Activated CD8-positive, alpha-beta memory T cell treated with anti-CD3 and anti-CD28 coated beads for 24 hours (primary cell): ENCODE measurements around the gene LIFR.
"Not testable (repeated sequence)": the region's sequence is repeated elsewhere in the genome, so short reads cannot be mapped to it uniquely, and the experiment has no call there.

ENCODE experiments used
- DNase-seq: peaks from one replicate; pipeline ENCODE4 v3.0.0-alpha.2; 2020

Gene LIFR, protein sequence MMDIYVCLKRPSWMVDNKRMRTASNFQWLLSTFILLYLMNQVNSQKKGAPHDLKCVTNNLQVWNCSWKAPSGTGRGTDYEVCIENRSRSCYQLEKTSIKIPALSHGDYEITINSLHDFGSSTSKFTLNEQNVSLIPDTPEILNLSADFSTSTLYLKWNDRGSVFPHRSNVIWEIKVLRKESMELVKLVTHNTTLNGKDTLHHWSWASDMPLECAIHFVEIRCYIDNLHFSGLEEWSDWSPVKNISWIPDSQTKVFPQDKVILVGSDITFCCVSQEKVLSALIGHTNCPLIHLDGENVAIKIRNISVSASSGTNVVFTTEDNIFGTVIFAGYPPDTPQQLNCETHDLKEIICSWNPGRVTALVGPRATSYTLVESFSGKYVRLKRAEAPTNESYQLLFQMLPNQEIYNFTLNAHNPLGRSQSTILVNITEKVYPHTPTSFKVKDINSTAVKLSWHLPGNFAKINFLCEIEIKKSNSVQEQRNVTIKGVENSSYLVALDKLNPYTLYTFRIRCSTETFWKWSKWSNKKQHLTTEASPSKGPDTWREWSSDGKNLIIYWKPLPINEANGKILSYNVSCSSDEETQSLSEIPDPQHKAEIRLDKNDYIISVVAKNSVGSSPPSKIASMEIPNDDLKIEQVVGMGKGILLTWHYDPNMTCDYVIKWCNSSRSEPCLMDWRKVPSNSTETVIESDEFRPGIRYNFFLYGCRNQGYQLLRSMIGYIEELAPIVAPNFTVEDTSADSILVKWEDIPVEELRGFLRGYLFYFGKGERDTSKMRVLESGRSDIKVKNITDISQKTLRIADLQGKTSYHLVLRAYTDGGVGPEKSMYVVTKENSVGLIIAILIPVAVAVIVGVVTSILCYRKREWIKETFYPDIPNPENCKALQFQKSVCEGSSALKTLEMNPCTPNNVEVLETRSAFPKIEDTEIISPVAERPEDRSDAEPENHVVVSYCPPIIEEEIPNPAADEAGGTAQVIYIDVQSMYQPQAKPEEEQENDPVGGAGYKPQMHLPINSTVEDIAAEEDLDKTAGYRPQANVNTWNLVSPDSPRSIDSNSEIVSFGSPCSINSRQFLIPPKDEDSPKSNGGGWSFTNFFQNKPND

DNA sequence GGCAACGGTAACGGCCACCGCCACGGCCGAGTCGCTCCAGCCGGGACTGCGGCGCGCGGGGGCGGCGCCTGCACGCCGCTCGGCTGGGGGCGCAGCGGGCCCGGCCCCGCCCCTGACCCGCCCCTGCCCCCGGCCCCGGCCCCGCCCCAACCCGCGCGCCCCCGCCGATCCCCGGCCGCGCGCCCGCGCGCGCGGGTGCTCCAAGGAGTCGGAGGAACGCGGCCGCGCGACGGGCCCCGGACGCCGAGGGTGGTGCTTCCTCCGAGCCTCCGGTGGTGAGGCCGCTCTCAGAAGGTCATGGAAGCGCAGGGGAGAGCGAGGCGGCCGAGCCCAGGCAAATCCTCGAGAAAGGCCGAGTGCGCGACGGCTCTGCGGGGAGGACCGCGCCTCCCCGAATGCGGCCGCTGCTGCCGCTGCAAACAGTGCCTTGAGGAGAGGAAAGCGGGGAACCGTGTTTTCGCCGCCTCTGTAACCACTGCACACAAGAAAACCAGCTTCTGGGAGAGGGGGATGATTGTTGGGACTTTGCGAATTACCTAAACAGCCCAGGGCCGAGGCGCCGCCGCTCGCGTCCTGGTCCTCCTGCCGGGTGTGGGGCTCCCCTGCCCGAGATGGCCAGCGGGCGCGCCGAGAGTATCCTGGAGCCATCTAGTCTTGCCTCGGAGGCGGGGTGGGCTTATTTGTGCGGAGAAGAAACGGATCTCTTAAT, at the start of gene LIFR:
TSS of gene LIFR (minus strand) at position 48 of the 709 bp plus-strand sequence. CDS start 25,999 bp downstream, outside the sequence.
- DNase-seq: peak; percentile 73

DNA sequence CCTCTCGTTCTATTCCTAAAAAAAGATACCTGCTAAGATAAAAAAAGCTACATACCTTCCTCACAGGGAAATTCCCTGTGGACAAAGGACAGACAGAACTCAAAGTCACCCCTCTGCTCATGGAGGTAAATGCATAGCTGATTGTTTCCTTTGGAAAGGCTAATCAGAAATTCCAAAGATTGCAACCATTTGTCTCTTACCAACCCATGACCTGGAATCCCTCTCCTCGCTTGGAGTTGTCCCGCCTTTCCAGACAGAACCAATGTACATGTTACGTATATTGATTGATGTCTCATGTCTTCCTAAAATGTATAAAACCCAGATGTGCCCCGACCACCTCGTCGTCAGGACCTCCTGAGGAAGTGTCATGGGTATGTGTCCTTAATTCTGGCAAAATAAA, 49.2 kb upstream of the LIFR start:
- no peak for DNase-seq

DNA sequence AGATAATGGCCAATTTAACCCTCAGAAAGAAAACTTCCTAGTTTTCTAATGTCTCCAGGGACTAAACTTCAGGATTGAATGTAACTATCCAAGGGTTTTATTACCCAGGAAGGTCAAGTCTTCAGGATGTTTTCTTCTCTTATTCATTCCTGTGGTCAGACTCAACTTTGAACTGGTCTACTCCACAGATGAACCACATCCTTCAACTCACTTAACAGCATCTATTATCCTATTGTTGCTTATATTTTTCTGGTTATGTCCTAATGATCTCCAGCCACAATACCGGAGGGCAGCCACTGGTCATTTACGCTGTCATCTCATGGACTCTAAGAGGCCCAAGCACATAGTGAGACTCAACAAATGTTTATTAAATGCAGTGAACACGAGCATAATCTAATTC, 47.2 kb upstream of the LIFR start:
- DNase-seq: no peak

DNA sequence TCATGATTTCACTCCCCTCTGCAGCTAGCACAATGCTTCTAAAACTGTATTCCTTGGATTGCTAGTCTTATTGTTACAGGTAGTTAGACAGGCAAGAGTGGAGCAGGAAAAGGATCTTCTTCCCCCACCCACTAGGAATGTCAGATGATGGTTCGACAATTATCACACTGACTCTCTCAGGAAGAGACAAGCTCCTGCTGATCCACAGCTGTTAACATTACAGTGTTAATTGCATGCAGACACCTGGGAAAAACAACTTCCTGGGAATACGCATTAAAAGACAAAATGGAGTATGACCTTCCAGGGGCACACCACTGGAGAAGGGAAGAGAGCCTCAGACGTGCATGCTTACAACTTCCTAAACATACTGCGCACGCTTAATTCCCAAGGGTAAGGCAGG, 46.2 kb upstream of the LIFR start:
- DNase-seq: no peak

DNA sequence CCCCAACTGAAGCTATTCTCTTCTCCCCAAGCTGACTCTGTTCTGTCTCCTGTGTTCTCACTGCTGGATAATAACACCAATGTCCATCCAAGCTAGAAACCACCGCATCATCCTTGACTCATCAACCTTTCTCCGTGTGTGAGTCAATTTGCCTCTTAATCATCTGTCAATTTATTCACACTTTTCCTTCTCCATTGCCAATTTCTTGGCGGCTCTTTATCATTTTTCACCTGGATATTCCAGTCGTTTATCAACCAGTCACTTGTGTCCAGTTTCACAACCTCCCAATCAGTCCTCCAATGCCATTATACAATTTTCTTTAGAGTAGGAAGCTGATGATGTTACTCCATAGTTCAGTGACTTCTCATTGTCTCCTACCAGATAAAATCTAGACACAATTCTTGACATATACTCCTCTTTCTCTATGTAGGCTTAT, 45.4 kb upstream of the LIFR start:
- DNase-seq: no peak

DNA sequence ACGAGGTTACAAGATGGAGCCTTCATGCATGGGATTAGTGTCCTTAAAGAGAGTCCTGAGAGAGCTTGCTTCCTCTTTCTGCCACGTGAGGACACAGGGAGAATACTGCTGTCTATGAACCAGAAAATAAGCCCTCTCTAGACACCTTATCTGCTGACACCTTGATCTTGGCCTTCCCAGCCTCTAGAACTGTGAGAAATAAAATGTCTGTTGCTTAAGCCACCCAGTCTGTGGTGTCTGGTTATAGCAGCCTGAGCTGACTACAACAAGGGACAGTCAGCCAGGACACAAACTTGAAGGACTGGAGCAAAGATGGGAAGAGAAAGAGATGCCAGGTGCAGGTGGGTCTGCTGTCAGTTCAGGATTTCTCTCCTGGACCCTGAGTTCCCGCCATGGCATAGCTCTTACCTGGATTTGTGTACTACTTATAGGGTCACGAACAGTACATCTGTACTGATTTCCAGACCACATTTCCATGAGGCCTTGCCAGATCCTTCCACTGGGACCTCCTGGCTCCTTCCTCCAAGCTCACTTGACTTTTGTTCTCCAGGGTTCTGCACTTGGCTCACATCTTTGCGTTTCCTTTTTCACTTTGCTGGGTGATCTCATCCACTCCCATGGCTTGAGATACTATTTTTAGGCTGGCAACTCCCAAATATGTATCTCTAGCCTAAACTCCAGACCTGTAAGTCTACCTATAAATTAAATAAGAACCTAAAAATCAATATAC, 44.9 kb upstream of the LIFR start:
- DNase-seq: no peak

DNA sequence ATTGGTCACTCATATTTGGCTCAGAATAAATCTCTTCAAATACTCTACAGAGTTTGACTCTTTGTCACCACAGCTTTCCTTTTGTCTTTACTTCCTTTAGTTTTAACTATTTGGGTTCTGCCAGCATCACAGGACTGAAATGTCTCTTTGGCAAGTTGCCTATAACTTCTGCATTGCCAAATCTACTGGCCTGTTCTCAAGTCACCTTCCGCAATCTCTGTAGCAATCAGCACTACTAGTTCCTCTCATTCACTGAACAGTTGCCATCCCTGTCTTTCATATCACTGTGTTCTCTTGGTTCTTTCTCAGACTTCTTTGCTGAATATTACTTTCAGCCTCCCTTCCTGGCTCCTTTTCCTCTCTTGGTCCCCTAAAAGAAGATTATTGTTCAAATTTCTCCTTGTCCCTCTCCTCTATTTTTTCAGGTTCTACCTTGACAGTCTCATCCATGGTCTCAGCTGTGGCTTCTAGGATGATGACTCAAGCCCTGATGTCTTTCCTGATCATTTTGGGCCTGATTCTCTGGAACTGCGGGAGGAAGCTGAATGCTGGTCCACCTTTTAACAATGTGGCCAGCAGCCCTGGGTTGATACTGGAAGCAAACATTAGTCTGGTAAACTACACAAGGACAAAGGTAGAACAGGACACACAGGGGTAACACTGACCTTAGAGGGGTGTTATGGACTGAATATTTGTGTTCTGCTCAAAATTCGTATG, 44.0 kb upstream of the LIFR start:
- DNase-seq: no peak

DNA sequence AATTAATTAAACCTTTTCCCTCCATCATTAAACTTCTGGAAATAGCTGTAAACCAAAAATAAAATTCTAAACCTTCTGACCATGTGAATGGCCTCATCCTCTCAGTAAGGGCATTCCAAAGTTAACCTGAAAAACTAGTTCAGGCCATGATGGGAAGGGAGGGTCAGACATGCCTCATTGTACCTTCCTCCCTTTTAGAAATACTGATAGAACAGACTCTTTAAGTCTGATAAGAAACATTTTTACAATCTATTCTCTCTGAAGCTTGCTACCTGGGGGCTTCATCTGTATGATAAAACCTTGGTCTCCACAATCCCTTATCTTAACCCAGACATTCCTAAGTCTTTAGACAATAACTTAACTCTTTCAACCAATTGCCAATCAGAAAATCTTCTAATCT, 43.3 kb upstream of the LIFR start:
- DNase-seq: not testable (repeated sequence)

DNA sequence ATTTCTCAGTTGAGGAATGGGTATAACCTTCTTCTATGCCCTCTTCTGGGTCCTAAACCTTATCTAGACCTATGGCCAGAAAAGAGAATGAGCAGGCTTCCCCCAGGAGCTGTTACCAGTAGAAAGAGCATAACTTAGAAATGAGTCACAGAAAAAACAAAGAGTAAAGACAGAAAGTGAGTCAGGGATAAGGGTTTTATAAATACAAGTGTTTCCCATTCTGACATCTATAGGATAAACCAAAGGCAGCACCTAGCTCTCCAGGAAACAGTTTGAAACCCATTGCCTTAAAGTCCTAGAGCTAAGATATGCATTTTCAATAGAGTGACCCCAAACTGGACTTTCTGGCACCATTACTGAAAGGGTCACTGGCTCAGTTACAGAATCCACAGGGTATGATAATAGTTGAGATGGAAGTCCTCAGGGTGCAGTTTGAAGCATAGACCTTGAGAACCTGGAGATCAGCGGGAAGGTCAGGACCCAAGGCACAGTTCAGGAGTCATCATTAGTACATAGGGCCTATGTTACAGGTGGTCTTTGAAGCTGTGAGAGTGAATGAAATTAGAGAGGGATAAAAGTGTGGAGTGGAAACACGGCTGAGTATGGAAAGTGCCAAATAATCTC, 42.7 kb upstream of the LIFR start:
- DNase-seq: no peak

DNA sequence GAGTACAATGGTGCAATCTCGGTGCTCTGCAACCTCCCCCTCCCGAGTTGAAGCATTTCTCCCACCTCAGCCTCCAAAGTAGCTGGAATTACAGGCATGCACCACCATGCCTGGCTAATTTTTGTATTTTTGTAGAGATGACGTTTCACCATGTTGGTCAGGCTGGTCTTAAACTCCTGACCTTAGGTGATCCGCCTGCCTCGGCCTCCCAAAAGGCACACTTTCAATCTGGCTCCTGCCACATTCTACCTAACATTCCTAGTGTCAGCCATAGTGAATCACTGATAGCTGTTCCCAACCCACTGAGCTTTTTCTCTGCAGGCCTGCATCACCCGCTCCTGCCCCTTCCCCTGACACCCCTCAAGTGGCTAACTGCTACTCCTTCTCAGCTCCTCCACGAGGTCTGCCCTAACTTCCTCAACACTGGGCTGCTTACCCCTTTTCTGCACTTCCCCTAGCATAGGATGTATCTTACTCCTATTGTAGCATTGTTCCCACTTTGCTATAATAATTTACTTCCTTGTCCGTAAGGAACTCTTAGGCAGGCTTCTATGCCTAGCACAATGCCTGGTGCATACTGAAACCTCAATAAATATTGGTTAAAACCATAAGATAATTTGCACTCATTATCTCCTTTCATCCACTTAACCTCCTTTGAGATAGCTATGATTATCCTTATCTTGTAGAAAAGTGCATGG, 42.0 kb upstream of the LIFR start:
- DNase-seq: no peak

DNA sequence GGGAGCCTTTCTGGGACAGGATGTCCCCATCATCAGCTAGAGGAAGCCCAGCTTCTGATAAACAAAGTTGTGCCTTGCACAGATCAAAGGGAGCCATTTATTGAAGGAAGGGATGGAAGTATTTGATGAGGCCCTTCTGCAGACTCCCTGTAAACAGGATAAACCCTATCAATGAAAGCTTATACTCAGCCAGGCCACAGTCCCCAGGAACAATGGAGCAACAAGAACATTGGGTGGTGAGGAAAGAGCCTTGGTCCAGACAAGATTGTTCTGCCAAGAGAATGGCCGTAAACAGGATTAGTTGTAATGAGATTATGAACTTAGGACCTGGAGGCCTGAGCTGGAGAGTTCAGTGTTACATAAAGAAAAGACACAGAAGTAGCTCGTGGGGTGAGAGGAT, 40.5 kb upstream of the LIFR start:
- no peak for DNase-seq

DNA sequence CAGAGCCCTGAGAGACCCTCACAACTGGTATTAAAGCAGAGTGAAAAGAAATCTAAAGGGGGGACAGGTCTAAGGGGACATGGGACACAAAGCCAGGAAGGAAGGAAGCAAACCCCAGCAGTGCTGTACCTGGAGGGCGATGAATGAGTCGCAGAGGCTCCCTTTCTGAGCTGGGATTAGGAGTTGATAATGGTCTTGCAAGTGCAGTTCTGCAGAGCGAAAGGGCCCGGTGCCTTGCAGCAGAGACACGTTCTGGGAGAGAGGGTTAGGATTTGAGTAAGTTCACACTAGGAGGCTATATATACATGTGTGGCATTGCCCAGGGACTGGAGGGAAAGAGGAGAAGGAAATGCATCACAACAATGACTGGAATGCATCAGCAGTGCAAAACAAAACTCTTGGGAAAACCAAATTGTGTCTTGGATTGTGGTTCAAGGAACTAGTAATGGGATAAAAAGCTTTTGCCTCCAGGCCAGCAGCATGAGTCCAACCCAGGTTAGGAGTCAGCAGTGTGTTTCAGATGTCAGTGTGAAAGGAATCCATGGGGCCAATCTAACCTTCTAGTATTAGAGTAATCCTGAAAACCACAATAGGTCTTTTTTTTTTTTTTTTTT, 38.8 kb upstream of the LIFR start:
- no peak for DNase-seq

DNA sequence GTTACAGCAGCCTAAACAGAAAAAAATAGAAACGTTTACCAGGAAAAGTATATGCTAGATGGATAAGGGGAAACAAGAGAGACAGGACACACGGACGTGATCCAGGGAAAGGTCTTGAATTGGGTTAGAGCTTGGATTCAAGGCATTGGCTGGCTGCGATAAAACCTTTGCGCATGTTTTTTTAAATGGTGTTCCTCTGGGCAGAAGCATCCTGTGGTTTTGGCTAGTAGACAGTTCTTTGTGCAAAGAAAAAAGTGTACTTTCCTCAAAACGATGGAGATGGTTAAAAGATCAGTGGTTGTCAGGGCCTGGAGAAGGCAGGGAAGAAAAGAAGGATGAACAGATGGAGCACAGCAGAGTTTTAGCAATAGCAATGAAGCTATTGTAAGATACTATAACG, 37.5 kb upstream of the LIFR start:
- DNase-seq: no peak

DNA sequence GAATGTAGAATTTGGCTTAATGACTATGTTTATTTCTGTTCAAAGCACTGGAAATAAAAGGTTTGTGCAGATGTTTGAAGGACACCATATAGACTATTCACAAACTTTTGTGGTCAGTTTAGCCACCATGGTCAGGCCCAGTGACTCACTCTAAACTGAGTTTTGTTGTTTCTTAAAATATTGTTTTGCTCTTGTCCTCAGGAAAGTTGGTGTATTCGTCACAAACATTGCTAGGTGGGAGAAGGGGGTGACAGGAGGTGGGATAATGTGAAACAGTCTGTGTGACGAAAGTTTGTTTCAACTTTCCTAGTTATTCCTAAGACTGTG, 35.0 kb upstream of the LIFR start:
- DNase-seq: no peak

DNA sequence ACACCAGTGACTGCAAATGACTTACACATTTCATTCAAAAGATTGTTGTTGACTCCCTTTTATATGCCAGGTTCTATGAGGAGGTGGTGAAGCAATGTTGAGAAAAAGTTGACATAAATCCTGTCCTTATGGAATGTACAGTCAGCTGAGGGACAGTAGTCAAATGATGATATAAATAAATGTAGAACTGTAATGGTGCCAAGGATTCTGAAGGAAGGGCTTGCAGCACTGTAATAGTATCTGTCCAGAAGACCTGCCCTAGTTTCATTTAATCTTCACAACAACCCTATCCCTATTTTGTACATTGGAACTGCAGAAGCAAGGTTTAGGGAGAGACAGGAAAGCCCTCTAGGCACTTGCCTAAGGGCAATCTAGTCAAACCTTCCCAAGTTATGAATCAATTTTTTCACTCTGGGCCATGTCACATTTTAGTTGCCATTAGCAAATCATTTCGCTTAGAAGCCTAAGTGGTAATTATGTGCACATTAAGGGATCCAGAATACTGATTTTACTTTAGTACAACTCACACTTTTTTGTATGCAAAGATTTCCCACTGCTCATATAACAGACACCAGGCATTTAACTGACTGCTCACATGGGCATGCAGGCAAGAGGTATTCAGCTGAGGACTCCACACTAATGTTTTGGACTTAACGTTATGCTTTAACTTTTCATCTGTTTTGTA, 34.5 kb upstream of the LIFR start:
- DNase-seq: no peak

DNA sequence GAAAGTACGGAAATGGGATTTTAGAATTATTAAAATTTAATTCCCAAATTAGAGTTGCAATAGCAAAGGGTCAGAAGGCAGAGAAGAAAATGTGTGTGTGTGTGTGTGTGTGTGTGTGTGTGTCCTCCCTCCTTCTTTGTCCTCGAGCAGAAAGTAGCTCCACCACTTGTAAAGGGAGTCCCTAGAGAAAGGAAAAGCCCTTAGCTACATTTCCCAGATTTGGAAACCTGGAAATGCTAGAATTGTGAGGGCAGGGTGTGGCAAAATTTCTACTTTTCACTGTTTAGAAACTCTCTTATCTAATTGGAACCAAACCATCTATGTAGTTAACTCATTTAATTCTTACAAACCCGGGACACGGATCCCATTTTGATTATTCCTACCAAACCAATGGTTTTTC, 33.2 kb upstream of the LIFR start:
- DNase-seq: no peak

DNA sequence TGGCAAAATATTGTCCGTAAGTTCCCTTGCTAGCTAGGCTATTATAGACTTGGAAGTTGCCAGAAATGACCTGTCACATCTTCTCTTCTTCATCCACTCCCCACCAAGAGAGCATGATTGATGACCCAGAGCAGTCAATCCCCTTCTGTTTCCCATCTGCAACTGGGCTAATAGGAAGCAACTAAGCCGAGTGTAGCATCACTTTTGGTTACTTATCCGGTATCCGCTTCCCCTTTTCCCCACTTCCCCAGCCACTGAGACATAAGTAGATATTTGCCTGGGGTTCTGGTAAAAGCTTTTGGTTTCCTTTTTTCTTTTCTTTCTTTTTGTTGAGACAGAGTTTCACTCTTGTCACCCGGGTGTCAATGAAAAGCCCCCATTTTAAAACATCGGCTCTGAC, 29.4 kb upstream of the LIFR start:
- no peak for DNase-seq

DNA sequence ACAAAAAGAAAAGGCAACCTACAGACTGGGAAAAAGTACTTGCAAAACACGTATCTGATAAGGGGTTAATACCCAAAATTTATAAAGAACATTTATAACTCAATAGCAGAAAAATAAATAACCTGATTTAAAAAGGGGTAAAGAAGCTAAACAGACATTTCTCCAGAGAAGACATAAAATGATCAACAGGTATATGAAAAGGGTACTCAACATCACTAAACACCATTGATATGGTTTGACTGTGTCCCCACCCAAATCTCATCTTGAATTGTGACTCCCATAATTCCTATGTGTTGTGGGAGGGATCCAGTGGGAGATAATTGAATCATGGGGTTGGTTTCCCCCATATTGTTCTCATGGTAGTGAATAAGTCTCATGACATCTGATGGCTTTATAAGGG, 27.1 kb upstream of the LIFR start:
- DNase-seq: no peak

DNA sequence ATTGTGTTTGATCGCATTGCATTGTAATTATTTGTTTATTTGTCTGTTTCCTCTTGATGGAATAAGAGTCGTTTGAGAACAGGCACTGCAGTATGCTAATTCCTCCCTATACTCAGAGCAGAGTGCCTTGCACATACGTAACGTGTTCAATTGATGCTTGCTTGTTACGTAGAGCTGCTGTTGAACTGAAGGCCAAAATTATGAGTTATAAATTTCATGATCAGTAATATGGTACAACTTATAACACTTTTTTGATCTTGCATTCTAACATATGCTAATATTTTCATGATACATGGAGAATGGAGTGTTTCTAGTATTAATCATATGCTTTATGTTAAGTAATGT, 26.5 kb upstream of the LIFR start:
- DNase-seq: no peak
